ENCODE data around the gene SMYD3.

The SMYD3 gene

GRCh38 chr1:246200225-246200624 lies 306.9 kb downstream of the SMYD3 start:
- no peak for DNase-seq

GRCh38 chr1:246199086-246199645 lies 307.9 kb downstream of the SMYD3 start:
- no peak for DNase-seq

GRCh38 chr1:246198115-246198816 lies 308.8 kb downstream of the SMYD3 start:
- DNase-seq: no peak

GRCh38 chr1:246197076-246197475 lies 310.0 kb downstream of the SMYD3 start:
- no peak for DNase-seq

- no peak for DNase-seq
Measured at GRCh38 chr1:246195296-246195695, 311.8 kb downstream of the SMYD3 start.

GRCh38 chr1:246193537-246193936 lies 313.5 kb downstream of the SMYD3 start:
- no peak for DNase-seq

GRCh38 chr1:246189126-246189525 lies 318.0 kb downstream of the SMYD3 start:
- DNase-seq: no peak

- no peak for DNase-seq
Measured at GRCh38 chr1:246187834-246188372, 319.2 kb downstream of the SMYD3 start.

- no peak for DNase-seq
Measured at GRCh38 chr1:246184503-246184902, 322.6 kb downstream of the SMYD3 start.

GRCh38 chr1:246182149-246182851 lies 324.8 kb downstream of the SMYD3 start:
- DNase-seq: no peak

GRCh38 chr1:246181241-246181640 lies 325.8 kb downstream of the SMYD3 start:
- DNase-seq: no peak

GRCh38 chr1:246179401-246179800 lies 327.7 kb downstream of the SMYD3 start:
- no peak for DNase-seq

GRCh38 chr1:246178717-246179311 lies 328.3 kb downstream of the SMYD3 start:
- no peak for DNase-seq

- DNase-seq: no peak
Measured at GRCh38 chr1:246176126-246177024, 330.7 kb downstream of the SMYD3 start.

- DNase-seq: no peak
Measured at GRCh38 chr1:246170574-246171261, 336.4 kb downstream of the SMYD3 start.

- no peak for DNase-seq
Measured at GRCh38 chr1:246169486-246169885, 337.6 kb downstream of the SMYD3 start.

- DNase-seq: no peak
Measured at GRCh38 chr1:246169019-246169418, 338.1 kb downstream of the SMYD3 start.

GRCh38 chr1:246166841-246167240 lies 340.2 kb downstream of the SMYD3 start:
- no peak for DNase-seq

- no peak for DNase-seq
Measured at GRCh38 chr1:246165826-246166709, 341.0 kb downstream of the SMYD3 start.

- DNase-seq: no peak
Measured at GRCh38 chr1:246164764-246165163, 342.3 kb downstream of the SMYD3 start.

GRCh38 chr1:246162560-246162959 lies 344.5 kb downstream of the SMYD3 start:
- no peak for DNase-seq

Data from activated CD4-positive, alpha-beta T cell treated with anti-CD3 and anti-CD28 coated beads, Interleukin-2, amount 50 U/mL, for 1 hour (primary cell).